GM23338 (cell line): Measurements from ENCODE around the gene NDUFAF7. TPM values are rescaled to one million over a fixed set of nuclear protein-coding genes. Genes with fewer than 3 reads are reported as not detected.
"Not testable (repeated sequence)": the region's sequence is repeated elsewhere in the genome, so short reads cannot be mapped to it uniquely, and the experiment has no call there.

ENCODE experiments used
- ATAC-seq: fragments of 200-7000 bp; cut with Tn5 transposase; 3 replicates; pipeline ENCODE4 v1.9.1; 2020
- DNase-seq: peaks from one replicate; pipeline ENCODE4 v3.0.0-alpha.2; 2015; ENCODE audit warnings: low spot score
- H2AFZ ChIP-seq: fragments of 200-600 bp; sonication (generic); 2 replicates; pipeline ENCODE4 v1.8.0; 2016; ENCODE audit warnings: antibody characterized with exemption, mild to moderate bottlenecking, moderate library complexity
- H3F3A ChIP-seq: fragments of 200-600 bp; sonication (generic); replicated peaks from 2 replicates; pipeline ENCODE4 v1.8.0; 2017; ENCODE audit warnings: antibody characterized with exemption, mixed run types, low read depth
- H3K27ac ChIP-seq: fragments of 200-600 bp; sonication (generic); 2 replicates; pipeline ENCODE4 v1.6.1; 2016; ENCODE audit warnings: low read depth
- H3K27me3 ChIP-seq: fragments of 200-600 bp; sonication (generic); 2 replicates; pipeline ENCODE4 v1.8.0; 2016; ENCODE audit warnings: mild to moderate bottlenecking, mixed run types, moderate library complexity; ENCODE audit not compliant: insufficient read depth
- H3K36me3 ChIP-seq: fragments of 200-600 bp; sonication (generic); 2 replicates; pipeline ENCODE4 v1.8.0; 2016; ENCODE audit warnings: mild to moderate bottlenecking; ENCODE audit not compliant: insufficient read depth
- H3K4me1 ChIP-seq: fragments of 200-600 bp; sonication (generic); 2 replicates; pipeline ENCODE4 v1.8.0; 2016; ENCODE audit warnings: mild to moderate bottlenecking, moderate library complexity; ENCODE audit not compliant: insufficient read depth
- H3K4me2 ChIP-seq: fragments of 200-600 bp; sonication (generic); 2 replicates; pipeline ENCODE4 v1.7.1; 2017; ENCODE audit warnings: mixed run types
- H3K4me3 ChIP-seq: fragments of 200-600 bp; sonication (generic); 2 replicates; pipeline ENCODE4 v1.6.1; 2016; ENCODE audit warnings: mixed run types
- H3K79me2 ChIP-seq: fragments of 200-600 bp; sonication (generic); replicated peaks from 2 replicates; pipeline ENCODE4 v1.8.0; 2017; ENCODE audit warnings: mild to moderate bottlenecking; ENCODE audit not compliant: insufficient read depth
- H3K9me2 ChIP-seq: fragments of 200-600 bp; sonication (generic); 2 replicates; pipeline ENCODE4 v1.8.0; 2017; ENCODE audit not compliant: insufficient read depth
- H4K20me1 ChIP-seq: fragments of 200-600 bp; sonication (generic); replicated peaks from 2 replicates; pipeline ENCODE4 v1.8.0; 2017; ENCODE audit warnings: mild to moderate bottlenecking; ENCODE audit not compliant: insufficient read depth
- H3K27ac Mint-ChIP-seq: 2 replicates; pipeline ENCODE4 v1.8.0; 2020; ENCODE audit warnings: inconsistent platforms, mild to moderate bottlenecking, moderate library complexity, mixed read lengths
- H3K27me3 Mint-ChIP-seq: 3 replicates; pipeline ENCODE4 v1.8.0; 2022; ENCODE audit warnings: low read depth, mild to moderate bottlenecking, moderate library complexity, mixed read lengths, inconsistent platforms; ENCODE audit not compliant: insufficient read depth, poor library complexity
- H3K36me3 Mint-ChIP-seq: 3 replicates; pipeline ENCODE4 v1.8.0; 2021; ENCODE audit warnings: low read depth, mild to moderate bottlenecking, inconsistent platforms, moderate library complexity, mixed read lengths
- H3K4me1 Mint-ChIP-seq: 3 replicates; pipeline ENCODE4 v1.8.0; 2020; ENCODE audit warnings: mild to moderate bottlenecking, inconsistent platforms, mixed read lengths
- H3K4me3 Mint-ChIP-seq: 3 replicates; pipeline ENCODE4 v1.8.0; 2021; ENCODE audit warnings: moderate library complexity, mild to moderate bottlenecking, inconsistent platforms, mixed read lengths
- H3K9me3 Mint-ChIP-seq: 3 replicates; pipeline ENCODE4 v1.8.0; 2020; ENCODE audit warnings: moderate library complexity, mild to moderate bottlenecking, inconsistent platforms, mixed read lengths
- CREB1 ChIP-seq: fragments of 250-450 bp; sonication (Bioruptor Pico); IDR thresholded peaks from 2 replicates; pipeline ENCODE4 v1.5.0; 2020; ENCODE audit warnings: low read depth, mild to moderate bottlenecking, moderate library complexity
- EZH2 ChIP-seq: fragments of 200-600 bp; sonication (generic); IDR thresholded peaks from one replicate; pipeline ENCODE4 v1.8.0; 2017; ENCODE audit warnings: antibody characterized with exemption, mild to moderate bottlenecking, low read depth; ENCODE audit not compliant: unreplicated experiment
- NANOG ChIP-seq: IDR thresholded peaks from 2 replicates; pipeline ENCODE4 v1.6.1; 2016; ENCODE audit warnings: antibody characterized with exemption, borderline replicate concordance
- POLR2AphosphoS5 ChIP-seq: IDR thresholded peaks from 2 replicates; pipeline ENCODE4 v1.6.1; 2016; ENCODE audit warnings: antibody characterized with exemption, low read depth
- ZNF114 ChIP-seq: fragments of 250-450 bp; sonication (Bioruptor Pico); IDR thresholded peaks from 2 replicates; pipeline ENCODE4 v1.5.0; 2020; ENCODE audit warnings: mild to moderate bottlenecking, moderate library complexity
- ZNF462 ChIP-seq: fragments of 250-450 bp; sonication (Bioruptor Pico); IDR thresholded peaks from 2 replicates; pipeline ENCODE4 v1.5.0; 2020; ENCODE audit warnings: mild to moderate bottlenecking, moderate library complexity
- polyA plus RNA-seq: library from polyadenylated mRNA; unstranded; fragments of >200 nt; fragmentation: Nextera tagmentation; extraction: Ambion mirVana; gene quantifications from 2 replicates; pipeline ENCODE4 v1.2.1, GENCODE V29; 2016
- total RNA-seq: library from RNA; depleted of rRNA; stranded (reverse); fragments of >200 nt; shearing (Covaris generic); gene quantifications from 2 replicates; pipeline ENCODE4 v1.2.3, GENCODE V29; 2014

NDUFAF7 gene
- total and polyA plus RNA-seq, 2 experiments from 2014 or later = 47.4 to 58.2 TPM

GRCh38 chr2:37205071-37205661 lies 26.3 kb upstream of the NDUFAF7 start (continued):
- TF ChIP-seq CREB1 (CRISPR knock-in tag) = peak; percentile 49; the same call in 1 of the 2 replicates

GRCh38 chr2:37205689-37206341 lies 25.6 kb upstream of the NDUFAF7 start:
- peaks cover 100% of the 10 kb centered on the region for H3K36me3 Mint-ChIP-seq
- Histone ChIP-seq H2AFZ (no peak overlapping the region), H4K20me1 (no peaks in the 10 kb centered on the region), H3K4me3 (peak overlapping the region; percentile 9), H3K9me2 (no peaks in the 10 kb centered on the region), H3F3A (peaks cover 15% of the 10 kb centered on the region), H3K4me1 (peaks cover 15% of the 10 kb centered on the region), H3K4me2 (peak overlapping the region; percentile 45), H3K27ac (peak overlapping the region; percentile 97), H3K27me3 (no peaks in the 10 kb centered on the region), H3K79me2 (peaks cover 65% of the 10 kb centered on the region), H3K36me3 (peaks cover 75% of the 10 kb centered on the region)
- ATAC-seq (peak; percentile 96), DNase-seq (peak; percentile 86)
- peaks cover 83% of the 10 kb centered on the region for H3K9me3 Mint-ChIP-seq
- peaks cover 34% of the 10 kb centered on the region for H3K27me3 Mint-ChIP-seq
- peak; percentile 70 for TF ChIP-seq POLR2AphosphoS5
- no peak for TF ChIP-seq ZNF114 (CRISPR knock-in tag)
- TF ChIP-seq NANOG = peak; percentile 90
- TF ChIP-seq EZH2 = no peak
- TF ChIP-seq ZNF462 (CRISPR knock-in tag) = peak; percentile 21; the same call in 1 of the 2 replicates
- H3K27ac Mint-ChIP-seq = peak overlapping the region; percentile 98
- peak overlapping the region; percentile 27 for H3K4me3 Mint-ChIP-seq
- peaks cover 38% of the 10 kb centered on the region for H3K4me1 Mint-ChIP-seq

- not testable (repeated sequence) for DNase-seq, H3K4me2 ChIP-seq, H3K27me3 ChIP-seq, H2AFZ ChIP-seq, H3K4me1 ChIP-seq, H3K9me2 ChIP-seq, H4K20me1 ChIP-seq, H3K4me3 ChIP-seq, ATAC-seq
- Mint-ChIP-seq H3K36me3 (peaks cover 100% of the 10 kb centered on the region), H3K4me1 (peaks cover 36% of the 10 kb centered on the region), H3K4me3 (peak overlapping the region; percentile 16; the same call in 1 of the 3 replicates), H3K27ac (peak overlapping the region; percentile 98), H3K27me3 (peaks cover 34% of the 10 kb centered on the region), H3K9me3 (peaks cover 85% of the 10 kb centered on the region)
- Histone ChIP-seq H3K79me2 (peaks cover 62% of the 10 kb centered on the region), H3K27ac (peak overlapping the region; percentile 97), H3K36me3 (peaks cover 75% of the 10 kb centered on the region), H3F3A (peaks cover 14% of the 10 kb centered on the region)
Measured at GRCh38 chr2:37206760-37207159, 24.7 kb upstream of the NDUFAF7 start.
